ENCODE results near the gene THAP5.
A peak's percentile ranks its signal among the peaks of the same experiment; 100 is the strongest.
"Not testable (repeated sequence)": the region's sequence is repeated elsewhere in the genome, so short reads cannot be mapped to it uniquely, and the experiment has no call there.

THAP5 gene

DNA sequence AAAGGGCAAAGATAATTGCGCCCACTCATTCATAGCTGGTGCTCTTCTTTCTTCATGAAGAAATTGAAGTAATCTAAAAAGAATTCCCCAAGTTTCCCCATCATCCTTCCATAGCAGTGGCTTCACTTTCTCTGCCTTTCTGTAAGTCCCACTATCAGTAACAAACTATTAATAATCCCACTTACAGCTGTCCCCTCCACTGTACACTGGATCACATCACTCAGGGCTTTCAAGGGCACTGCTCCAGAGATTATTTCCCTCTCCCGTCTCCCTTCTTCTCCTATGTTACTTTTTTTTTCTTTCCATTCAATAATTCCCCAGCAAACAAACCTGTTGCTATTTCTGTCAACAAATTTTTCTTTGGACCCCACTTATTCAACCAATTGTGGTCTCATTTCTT, 16.3 kb upstream of the THAP5 start:
- DNase-seq (ENCODE audit: low read depth in 2 of 2) = no peak

DNA sequence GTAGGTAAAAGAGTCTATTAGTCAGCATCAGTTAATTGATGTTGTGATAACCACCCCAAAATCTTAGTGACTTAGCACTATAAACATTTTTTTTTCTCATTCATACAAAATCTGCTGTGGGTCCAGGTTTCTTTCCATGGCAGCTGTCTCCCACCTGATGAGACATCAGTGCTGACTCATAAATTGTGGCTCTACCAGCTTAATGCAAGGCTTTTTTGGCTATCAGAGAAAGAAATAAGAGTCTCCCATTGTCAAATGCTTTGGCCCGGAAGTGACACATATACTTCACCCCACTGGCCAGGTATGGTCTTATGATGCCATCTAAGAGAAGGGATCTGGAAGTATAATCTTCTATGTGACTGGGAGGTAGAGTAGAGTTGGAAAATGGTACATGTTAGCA, 14.7 kb upstream of the THAP5 start:
- no peak for DNase-seq (ENCODE audit: low read depth in 2 of 2)

- no peak for DNase-seq (ENCODE audit: low read depth in 2 of 2)
Measured at GRCh38 chr7:108581655-108582491, 12.4 kb upstream of the THAP5 start.

DNA sequence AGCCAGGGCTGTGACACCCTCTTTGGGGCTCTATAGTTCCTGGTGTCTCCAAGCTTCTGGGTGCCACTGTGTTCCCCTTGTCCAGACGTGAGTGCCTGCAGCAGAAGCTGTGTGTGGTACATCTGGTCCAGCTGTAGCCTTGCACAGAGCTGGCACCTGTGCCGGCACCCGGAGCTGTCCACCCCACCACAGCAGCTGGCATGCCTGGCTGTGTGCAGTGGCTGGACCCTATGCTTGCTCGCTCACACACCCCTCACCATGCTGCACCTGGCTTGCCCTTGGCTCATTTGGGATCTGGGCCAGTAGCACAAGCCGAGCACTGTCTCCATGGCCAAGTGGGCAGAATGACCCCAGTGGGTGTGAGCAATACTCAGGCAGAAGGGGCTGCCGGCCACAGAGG, 10.8 kb upstream of the THAP5 start:
- DNase-seq (ENCODE audit: low read depth in 2 of 2) = no peak

DNA sequence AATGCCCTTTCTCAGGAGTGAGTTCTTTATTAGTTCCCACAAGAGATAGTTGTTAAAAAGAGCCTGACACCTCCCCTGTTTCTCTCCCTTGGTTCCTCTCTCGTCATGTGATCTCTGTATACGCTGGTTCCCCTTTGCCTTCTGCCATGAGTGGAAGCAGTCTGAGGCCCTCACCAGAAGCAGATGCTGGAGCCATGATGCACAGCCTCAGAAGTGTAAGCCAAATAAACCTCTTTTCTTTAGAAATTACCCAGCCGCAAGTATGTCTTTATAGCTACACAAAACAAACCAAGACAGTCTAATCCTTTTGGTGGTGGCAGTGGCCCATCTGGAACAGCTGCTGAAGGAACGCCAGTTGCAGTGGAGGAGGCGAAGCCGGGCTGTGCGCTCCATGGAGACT, 9.4 kb upstream of the THAP5 start:
- DNase-seq (ENCODE audit: low read depth in 2 of 2) = no peak

GRCh38 chr7:108576116-108576515, 6.6 kb upstream of the THAP5 start:
- DNase-seq (ENCODE audit: low read depth in 2 of 2) = no peak

GRCh38 chr7:108575156-108575555, 5.7 kb upstream of the THAP5 start:
- no peak for DNase-seq (ENCODE audit: low read depth in 2 of 2)

- DNase-seq (ENCODE audit: low read depth in 2 of 2) = no peak
Measured at GRCh38 chr7:108572480-108572879, 3.0 kb upstream of the THAP5 start.

DNA sequence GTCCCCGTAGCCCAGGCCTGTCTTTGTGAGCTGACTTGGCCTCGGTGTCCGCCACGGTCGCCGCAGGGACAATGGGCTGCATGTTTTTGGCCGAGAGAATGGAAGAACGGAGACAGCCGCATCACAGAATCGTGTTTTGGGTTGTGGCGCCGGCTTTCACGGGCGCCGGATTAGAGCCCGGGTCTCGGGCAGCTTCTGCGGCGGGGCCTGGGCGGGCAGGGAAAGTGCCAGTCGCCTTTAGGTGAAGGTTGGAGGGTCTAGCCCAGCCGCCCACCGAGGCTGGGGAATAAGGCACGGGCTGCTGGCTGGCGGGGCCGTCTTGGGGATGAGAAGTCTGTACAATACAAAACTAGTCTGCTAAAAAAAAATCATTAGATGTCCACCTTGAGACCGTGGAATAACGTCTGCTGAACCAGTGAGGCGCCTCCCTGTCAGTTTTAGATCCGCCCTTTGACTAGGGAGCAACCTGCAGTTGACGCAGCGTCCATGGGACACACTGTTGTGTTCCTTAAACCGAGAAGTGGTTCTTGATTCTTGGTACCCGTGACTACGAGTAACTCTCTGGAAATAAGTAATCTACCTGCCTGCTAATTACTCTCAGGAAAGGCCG, 745 bp upstream of the THAP5 start:
- peak; percentile 2 to 4 for DNase-seq (ENCODE audit: low read depth in 2 of 2)

- DNase-seq (ENCODE audit: low read depth in 2 of 2) = no peak
Measured at GRCh38 chr7:108568801-108569380, 615 bp downstream of the THAP5 start.

DNA sequence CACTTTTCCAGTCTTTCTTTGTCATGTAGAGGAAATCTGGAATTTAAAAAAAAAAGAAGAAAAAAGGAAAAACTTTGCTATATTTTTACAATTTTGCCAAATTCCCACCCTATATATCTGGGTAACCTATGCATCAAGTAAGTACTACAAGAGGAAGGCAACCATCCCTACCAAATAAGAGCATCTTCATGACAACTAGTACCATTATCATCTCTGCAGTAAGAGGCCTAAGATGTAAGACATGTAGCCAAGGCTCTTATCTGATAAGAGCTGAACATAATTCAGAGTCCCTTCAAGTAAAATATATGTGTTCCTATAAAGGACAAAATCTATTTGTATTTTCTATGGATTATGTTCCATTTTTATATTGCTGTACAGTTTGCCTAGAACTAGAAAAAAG, 3.5 kb downstream of the THAP5 start:
- no peak for DNase-seq (ENCODE audit: low read depth in 2 of 2)

DNA sequence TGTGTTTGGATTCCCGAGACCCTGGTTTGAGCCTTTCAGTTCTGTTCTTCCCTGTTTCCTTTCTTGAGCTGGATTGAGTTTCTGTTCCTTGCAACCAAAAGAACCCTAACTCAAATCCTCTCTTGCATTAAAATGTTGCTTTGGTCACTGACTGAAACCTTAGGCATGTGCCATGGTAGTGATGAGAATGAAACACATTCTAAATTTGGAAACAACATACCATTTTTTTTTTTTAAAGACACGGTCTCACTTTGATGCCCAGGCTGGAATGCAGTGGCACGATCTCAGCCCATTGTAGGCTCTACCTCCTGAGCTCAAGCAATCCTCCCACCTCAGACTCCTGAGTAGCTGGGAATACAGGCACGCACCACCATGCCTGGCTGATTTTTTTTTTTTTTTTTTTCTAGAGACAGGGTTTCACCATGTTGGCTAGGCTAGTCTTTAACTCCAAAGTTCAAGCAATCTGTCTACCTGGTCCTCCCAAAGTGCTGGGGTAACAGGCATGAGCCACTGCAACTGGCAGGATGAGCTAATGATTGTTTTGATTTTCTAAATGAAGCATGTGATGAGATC, 8.4 kb downstream of the THAP5 start:
- DNase-seq (ENCODE audit: low read depth in 2 of 2) = no peak

GRCh38 chr7:108559253-108559652, 10.3 kb downstream of the THAP5 start:
- no peak for DNase-seq (ENCODE audit: low read depth in 2 of 2)

DNA sequence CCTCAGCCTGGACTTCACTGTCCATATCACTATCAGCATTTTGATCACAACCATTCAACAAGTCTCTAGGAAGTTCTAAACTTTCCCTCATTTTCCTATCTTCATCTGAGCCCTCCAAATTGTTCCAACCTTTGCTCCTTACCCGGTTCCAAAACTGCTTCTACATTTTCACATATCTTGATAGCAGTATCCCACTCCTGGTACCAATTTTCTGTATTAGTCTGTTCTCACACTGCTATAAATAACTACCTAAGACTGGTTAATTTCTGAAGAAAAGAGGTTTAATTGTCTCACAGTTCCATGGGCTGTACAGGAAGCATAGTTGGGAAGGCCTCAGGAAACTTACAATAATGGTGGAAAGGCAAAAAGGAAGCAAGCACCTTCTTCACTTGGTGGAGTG, 11.9 kb downstream of the THAP5 start:
- no peak for DNase-seq (ENCODE audit: low read depth in 2 of 2)

DNA sequence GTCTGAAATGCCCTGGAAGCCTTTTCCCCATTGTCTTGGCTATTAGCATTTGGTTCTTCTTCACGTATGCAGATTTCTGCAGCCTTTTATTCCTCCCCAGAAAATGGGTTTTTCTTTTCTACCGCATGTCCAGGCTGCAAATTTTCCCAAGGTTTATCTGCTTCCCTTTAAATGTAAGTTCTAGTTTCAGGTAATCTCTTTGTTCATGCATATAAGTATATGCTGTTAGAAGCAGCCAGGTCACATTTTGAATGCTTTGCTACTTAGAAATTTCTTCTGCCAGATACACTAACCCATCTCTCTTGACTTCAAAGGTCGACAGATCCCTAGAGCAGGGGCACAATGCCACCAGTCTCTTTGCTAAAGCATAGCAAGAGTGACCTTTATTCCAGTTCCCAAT, 12.3 kb downstream of the THAP5 start:
- DNase-seq (ENCODE audit: low read depth in 2 of 2) = no peak

- not testable (repeated sequence) for DNase-seq (ENCODE audit: low read depth in 2 of 2)
Measured at GRCh38 chr7:108556665-108557064, 12.8 kb downstream of the THAP5 start.

- not testable (repeated sequence) for DNase-seq (ENCODE audit: low read depth in 2 of 2)
Measured at GRCh38 chr7:108548141-108548896, 21.2 kb downstream of the THAP5 start.

DNA sequence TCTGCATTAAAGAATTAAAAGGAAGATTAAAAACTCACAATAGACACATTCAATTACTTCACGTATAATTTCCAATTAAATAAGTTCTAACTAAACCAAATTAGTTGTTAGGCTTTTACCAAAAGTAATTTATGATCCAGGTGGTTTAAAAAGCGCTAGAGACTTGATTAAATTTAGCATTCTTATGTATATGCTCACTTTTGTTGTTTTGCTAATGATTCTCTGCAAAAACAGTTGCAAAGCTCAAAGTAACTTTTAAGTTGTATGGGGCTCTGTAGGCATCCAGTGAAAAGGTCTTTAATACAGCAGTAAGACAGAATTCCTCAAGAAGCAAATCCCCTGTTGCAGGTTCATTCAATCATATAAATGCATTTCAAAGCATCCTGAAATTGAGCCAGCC, 28.0 kb downstream of the THAP5 start:
- DNase-seq (ENCODE audit: low read depth in 2 of 2) = no peak

GRCh38 chr7:108538685-108539084, 30.8 kb downstream of the THAP5 start:
- not testable (repeated sequence) for DNase-seq (ENCODE audit: low read depth in 2 of 2)

DNA sequence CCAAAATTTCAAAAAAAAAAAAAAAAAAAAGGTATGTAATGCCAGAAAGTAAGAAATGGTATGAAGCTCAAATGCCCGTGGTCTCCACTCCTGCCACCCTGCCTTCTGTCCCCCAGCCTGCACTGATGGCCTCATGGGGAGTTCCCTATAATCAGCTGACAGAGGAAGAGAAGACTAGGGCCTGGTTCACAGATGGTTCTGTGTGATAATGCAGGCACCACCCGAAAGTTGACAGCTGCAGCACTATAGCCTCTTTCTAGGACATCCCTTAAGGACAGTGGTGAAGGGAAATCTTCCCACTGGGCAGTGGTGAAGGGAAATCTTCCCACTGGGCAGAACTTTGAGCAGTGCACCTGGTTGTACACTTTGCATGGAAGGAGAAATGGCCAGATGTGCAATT, 31.3 kb downstream of the THAP5 start:
- DNase-seq (ENCODE audit: low read depth in 2 of 2) = not testable (repeated sequence)

- DNase-seq (ENCODE audit: low read depth in 2 of 2) = no peak
Measured at GRCh38 chr7:108537229-108537628, 32.3 kb downstream of the THAP5 start.

GRCh38 chr7:108535744-108536143, 33.8 kb downstream of the THAP5 start:
- DNase-seq (ENCODE audit: low read depth in 2 of 2) = no peak
